CD4-positive, alpha-beta T cell (primary cell): Measurements from ENCODE around the gene BANP. TPM values are rescaled to one million over a fixed set of nuclear protein-coding genes. Genes with fewer than 3 reads are reported as not detected.
A peak's percentile ranks its signal among the peaks of the same experiment; 100 is the strongest.

Experiments
- ATAC-seq: fragments of 200-7000 bp; cut with Tn5 transposase; one replicate; pipeline ENCODE4 v1.10.0; 2022; ENCODE audit warnings: mild to moderate bottlenecking; ENCODE audit not compliant: poor library complexity
- CTCF ChIA-PET: fragments of 350-600 bp; sonication (Branson Sonifier 250); formaldehyde crosslinking; loops from one replicate; lab custom pipeline; 2021; ENCODE audit warnings: antibody characterized with exemption, inconsistent platforms; lab: Charles Lee
- POLR2A ChIA-PET: fragments of 350-600 bp; sonication (Branson Sonifier 250); formaldehyde crosslinking; loops from one replicate; lab custom pipeline; 2021; ENCODE audit warnings: antibody characterized with exemption, inconsistent platforms; lab: Charles Lee
- DNase-seq, 14 experiments: peaks; one replicate each; pipeline ENCODE4 v3.0.0-alpha.2; 2013 to 2020; ENCODE audit warnings: mixed read lengths in 2 of 14
- H3K27ac ChIP-seq, 2 donors: one replicate each; pipeline versions ENCODE4 v1.5.1 to v1.7.0; 2013; ENCODE audit warnings: low read length in 2 of 2, low read depth in 1 of 2, mild to moderate bottlenecking in 1 of 2
- H3K27me3 ChIP-seq, 2 experiments: 1 replicate in 1 of 2; 2 replicates in 1 of 2; pipeline versions ENCODE4 v1.6.1 to v1.7.0; 2013; ENCODE audit warnings: low read length in 2 of 2, control low read depth in 1 of 2, mild to moderate bottlenecking in 1 of 2, moderate library complexity in 1 of 2; ENCODE audit not compliant: insufficient read depth in 2 of 2, control insufficient read depth in 1 of 2
- H3K36me3 ChIP-seq: one replicate; pipeline ENCODE4 v1.6.1; 2013; ENCODE audit warnings: low read length, control low read depth; ENCODE audit not compliant: insufficient read depth
- H3K4me1 ChIP-seq: one replicate; pipeline ENCODE4 v1.6.1; 2013; ENCODE audit warnings: low read length, control low read depth; ENCODE audit not compliant: insufficient read depth
- H3K4me3 ChIP-seq: one replicate; pipeline ENCODE4 v1.5.1; 2013; ENCODE audit warnings: mild to moderate bottlenecking, low read length, moderate library complexity
- H3K9me3 ChIP-seq, 2 experiments: 1 replicate in 1 of 2; 2 replicates in 1 of 2; pipeline versions ENCODE4 v1.6.1 to v1.7.0; 2013; ENCODE audit warnings: low read length in 2 of 2, mild to moderate bottlenecking in 2 of 2, control low read depth in 1 of 2, moderate library complexity in 1 of 2; ENCODE audit not compliant: control insufficient read depth in 1 of 2, insufficient read depth in 1 of 2
- H3K27ac Mint-ChIP-seq: one replicate; pipeline ENCODE4 v1.8.0; 2020; ENCODE audit warnings: mixed read lengths
- H3K27me3 Mint-ChIP-seq: one replicate; pipeline ENCODE4 v1.8.0; 2021; ENCODE audit warnings: mixed read lengths
- H3K36me3 Mint-ChIP-seq: one replicate; pipeline ENCODE4 v1.8.0; 2021; ENCODE audit warnings: low read depth, mixed read lengths
- H3K4me1 Mint-ChIP-seq: one replicate; pipeline ENCODE4 v1.8.0; 2021; ENCODE audit warnings: low read depth, mixed read lengths
- H3K4me3 Mint-ChIP-seq: one replicate; pipeline ENCODE4 v1.8.0; 2020; ENCODE audit warnings: mild to moderate bottlenecking, mixed read lengths
- H3K9me3 Mint-ChIP-seq: one replicate; pipeline ENCODE4 v1.8.0; 2020; ENCODE audit warnings: mixed read lengths
- intact Hi-C, 2 experiments: fragments of 100-400 bp; cut with DNase I in 1 of 2; cut with micrococcal nuclease in 1 of 2; formaldehyde crosslinking; loops; one replicate each; pipeline versions ENCODE4 v1.15.1 to v1.9.0; 2023 to 2025; cut with DNase I, micrococcal nuclease
- total RNA-seq, 174 experiments: library from RNA in 2 of 174; stranded (reverse) in 2 of 174; gene quantifications; one replicate each; pipeline ENCODE4 v1.2.3 and lab custom pipeline; 2021 to 2026
- TF ChIP-seq, protein P1 (sequence below): fragments of 200-600 bp; IDR thresholded peaks from one replicate; pipeline ENCODE4 v1.8.0; 2022; ENCODE audit warnings: antibody characterized with exemption, mild to moderate bottlenecking

The BANP gene
- total RNA-seq, 2 experiments from 2014 or later = 57.5 to 58.6 TPM

DNA sequence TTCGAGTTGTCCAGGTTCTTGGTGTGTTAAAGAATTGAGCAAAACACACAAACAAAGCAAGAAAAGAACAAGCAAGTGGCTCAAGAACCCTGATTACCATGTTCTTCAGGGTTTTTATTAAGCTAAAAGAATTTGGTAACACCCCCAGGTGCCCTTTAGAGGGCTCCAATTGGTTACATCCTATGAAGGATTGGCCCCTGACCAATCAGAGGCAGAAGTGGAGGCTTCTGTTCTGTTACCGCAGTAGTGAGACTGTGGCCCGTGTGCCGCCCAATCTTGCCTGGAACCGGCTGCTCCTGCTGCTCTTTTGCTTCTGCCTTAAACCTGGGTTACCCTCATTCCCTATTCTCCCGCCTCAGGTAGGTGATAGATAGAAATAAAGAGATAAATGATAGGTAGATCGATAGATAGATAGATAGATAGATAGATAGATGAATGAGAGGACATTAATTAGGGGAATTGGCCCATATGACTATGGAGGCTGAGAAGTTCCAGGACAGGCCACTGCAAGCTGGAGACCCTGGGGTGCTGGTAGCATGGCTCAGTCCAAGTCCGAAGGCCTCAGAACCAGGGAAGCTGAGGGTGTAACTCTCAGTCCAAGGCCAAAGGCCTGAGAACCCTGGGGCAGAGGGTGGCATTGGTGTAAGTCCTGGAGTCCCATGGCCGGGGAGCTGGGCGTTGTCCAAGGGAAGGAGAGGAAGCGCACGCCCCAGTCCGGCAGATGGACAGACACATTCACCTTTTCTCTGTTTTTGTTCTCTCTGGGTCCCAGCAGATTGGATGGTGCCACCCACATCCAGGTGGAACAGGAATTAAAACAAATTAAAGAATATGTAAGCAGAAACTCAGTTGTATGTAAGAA lies 11.4 kb upstream of the BANP start:
- H3K27ac Mint-ChIP-seq = no peak overlapping the region
- no peaks in the 10 kb centered on the region for H3K36me3 Mint-ChIP-seq
- H3K27me3 Mint-ChIP-seq = no peaks in the 10 kb centered on the region
- no peak overlapping the region for H3K4me3 Mint-ChIP-seq
- intact Hi-C loops = no loop called here
- ChIA-PET POLR2A (interaction anchor here (0.9 kb wide), 1 partner anchor 11 kb away, joined by 3 read pairs; the partner anchor contains the start of gene BANP), CTCF (no interaction called here)
- no peaks in the 10 kb centered on the region for H3K4me1 Mint-ChIP-seq
- H3K9me3 ChIP-seq = peaks cover 0 to 3% of the 10 kb centered on the region in 2 experiments
- no peak overlapping the region for H3K4me3 ChIP-seq
- H3K27me3 ChIP-seq = no peaks in the 10 kb centered on the region
- H3K9me3 Mint-ChIP-seq = no peaks in the 10 kb centered on the region
- TF ChIP-seq, protein P1, sequence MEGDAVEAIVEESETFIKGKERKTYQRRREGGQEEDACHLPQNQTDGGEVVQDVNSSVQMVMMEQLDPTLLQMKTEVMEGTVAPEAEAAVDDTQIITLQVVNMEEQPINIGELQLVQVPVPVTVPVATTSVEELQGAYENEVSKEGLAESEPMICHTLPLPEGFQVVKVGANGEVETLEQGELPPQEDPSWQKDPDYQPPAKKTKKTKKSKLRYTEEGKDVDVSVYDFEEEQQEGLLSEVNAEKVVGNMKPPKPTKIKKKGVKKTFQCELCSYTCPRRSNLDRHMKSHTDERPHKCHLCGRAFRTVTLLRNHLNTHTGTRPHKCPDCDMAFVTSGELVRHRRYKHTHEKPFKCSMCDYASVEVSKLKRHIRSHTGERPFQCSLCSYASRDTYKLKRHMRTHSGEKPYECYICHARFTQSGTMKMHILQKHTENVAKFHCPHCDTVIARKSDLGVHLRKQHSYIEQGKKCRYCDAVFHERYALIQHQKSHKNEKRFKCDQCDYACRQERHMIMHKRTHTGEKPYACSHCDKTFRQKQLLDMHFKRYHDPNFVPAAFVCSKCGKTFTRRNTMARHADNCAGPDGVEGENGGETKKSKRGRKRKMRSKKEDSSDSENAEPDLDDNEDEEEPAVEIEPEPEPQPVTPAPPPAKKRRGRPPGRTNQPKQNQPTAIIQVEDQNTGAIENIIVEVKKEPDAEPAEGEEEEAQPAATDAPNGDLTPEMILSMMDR = no peak
- H3K36me3 ChIP-seq = no peaks in the 10 kb centered on the region
- DNase-seq = no peak
- no peak overlapping the region for H3K27ac ChIP-seq
- no peaks in the 10 kb centered on the region for H3K4me1 ChIP-seq
- ATAC-seq = no peak

DNA sequence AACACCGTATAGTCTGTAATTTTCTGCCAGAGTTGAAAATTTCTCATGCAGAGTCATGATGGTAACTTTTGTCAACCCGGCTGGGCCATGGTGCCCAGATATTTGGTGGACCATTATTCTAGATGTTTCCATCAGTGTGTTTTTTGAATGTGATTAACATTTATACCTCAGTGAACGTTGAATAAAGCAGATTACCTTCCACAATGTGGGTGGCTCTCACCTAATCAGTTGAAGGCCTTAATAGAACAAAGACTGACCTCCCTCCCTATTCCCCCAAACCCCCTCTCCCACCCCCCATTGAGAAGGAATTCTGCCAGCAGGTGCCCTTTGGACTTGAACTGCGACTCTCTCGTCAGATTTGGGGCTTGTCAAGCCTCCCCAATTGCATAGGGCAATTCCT lies 8.6 kb upstream of the BANP start:
- no peaks in the 10 kb centered on the region for H3K9me3 Mint-ChIP-seq
- Histone ChIP-seq H3K36me3 (no peaks in the 10 kb centered on the region), H3K27me3 (no peaks in the 10 kb centered on the region), H3K9me3 (peaks cover 0 to 3% of the 10 kb centered on the region in 2 experiments), H3K4me1 (peaks cover 1% of the 10 kb centered on the region), H3K27ac (no peak overlapping the region), H3K4me3 (no peak overlapping the region)
- no peak for DNase-seq
- ATAC-seq = no peak
- H3K27ac Mint-ChIP-seq = no peak overlapping the region
- no peaks in the 10 kb centered on the region for H3K4me1 Mint-ChIP-seq
- intact Hi-C loops = no loop called here
- ChIA-PET CTCF (no interaction called here), POLR2A (no interaction called here)
- H3K36me3 Mint-ChIP-seq = no peaks in the 10 kb centered on the region
- no peak overlapping the region for H3K4me3 Mint-ChIP-seq
- TF ChIP-seq, protein P1 = no peak
- H3K27me3 Mint-ChIP-seq = no peaks in the 10 kb centered on the region

DNA sequence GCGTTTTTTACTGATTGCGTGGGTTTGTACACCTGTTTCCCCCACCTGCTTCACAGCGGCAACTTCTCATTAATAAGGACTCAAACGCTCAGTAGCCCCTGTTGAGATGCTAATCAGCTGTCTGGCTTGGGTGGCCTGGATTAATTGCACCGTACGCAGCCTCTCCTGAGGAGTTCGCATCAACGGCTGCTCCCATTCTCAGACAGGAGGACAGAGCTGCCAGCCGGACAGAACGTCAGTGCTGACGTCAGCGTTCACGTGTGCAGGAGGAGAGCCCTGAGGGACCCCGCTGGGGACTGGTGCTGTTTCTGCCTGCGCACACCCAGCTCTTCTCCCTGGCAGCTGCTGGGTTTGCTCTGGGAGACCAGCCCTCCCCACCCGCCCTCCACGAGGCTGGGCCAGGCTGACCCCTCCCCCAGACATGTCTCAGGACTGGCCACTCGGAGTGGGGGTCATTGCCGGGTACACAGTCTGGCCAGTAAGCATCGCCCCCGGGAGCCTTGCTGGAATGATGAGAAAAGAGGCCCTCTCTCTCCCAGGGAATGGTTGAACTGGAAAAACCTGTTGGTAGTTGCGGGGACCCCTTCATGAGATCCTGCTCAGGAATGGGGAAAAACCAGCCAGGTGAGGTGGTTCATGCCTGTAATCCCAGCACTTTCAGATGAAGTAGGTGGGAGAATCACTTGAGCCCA lies 5.7 kb upstream of the BANP start:
- ChIA-PET POLR2A (no interaction called here), CTCF (no interaction called here)
- DNase-seq (peak in 2 of 14 experiments; percentile 33 to 61), ATAC-seq (no peak)
- Histone ChIP-seq H3K27me3 (no peaks in the 10 kb centered on the region), H3K4me3 (peak overlapping the region; percentile 10), H3K9me3 (no peaks in the 10 kb centered on the region), H3K4me1 (peaks cover 11% of the 10 kb centered on the region), H3K36me3 (no peaks in the 10 kb centered on the region), H3K27ac (no peak overlapping the region)
- TF ChIP-seq, protein P1 = no peak
- H3K4me1 Mint-ChIP-seq = peaks cover 1% of the 10 kb centered on the region
- intact Hi-C loops = no loop called here
- H3K27me3 Mint-ChIP-seq = no peaks in the 10 kb centered on the region
- no peaks in the 10 kb centered on the region for H3K9me3 Mint-ChIP-seq
- no peak overlapping the region for H3K4me3 Mint-ChIP-seq
- H3K36me3 Mint-ChIP-seq = peaks cover under 1% of the 10 kb centered on the region
- H3K27ac Mint-ChIP-seq = no peak overlapping the region
